HG02840 (cell line): ENCODE measurements around the gene PHAX.
"Not testable (repeated sequence)": the region's sequence is repeated elsewhere in the genome, so short reads cannot be mapped to it uniquely, and the experiment has no call there.

Source experiments
- ATAC-seq: cut with Tn5 transposase; IDR thresholded peaks from one replicate; pipeline ENCODE4 v1.9.1; 2021; ENCODE audit warnings: mild to moderate bottlenecking, moderate library complexity, moderate number of reproducible peaks; ENCODE audit not compliant: unreplicated experiment, low FRiP score

PHAX gene

DNA sequence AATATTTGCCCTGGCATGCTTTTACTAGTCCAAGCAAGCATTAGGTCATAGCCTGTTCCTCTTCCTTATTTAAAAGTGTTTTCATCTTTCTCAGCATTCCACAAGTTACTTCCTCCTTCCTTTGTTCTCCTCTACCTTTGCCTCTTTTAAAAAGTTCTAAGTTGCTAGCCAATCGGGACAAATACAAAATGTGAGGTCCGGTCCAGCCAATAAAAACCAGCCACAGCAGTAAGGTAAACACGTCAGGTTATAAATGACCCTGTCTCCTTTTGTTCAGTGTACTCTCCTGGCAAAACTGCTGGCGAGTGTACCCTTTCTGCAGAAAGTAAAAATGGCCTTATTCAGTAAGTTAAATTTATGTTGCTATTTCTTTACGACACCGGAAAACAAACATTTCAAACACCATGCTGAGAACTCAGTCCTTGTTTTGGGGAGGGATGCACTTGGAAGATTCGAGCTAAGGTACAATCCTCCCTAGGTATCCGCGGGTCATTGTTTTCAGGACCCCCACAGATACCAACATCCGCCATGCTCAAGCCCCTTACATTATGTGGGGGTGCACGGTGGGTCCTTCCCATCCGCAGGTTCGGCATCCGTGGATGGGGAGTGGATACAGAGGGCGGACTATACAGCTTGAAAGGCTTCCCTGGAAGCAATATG lies 646 bp upstream of the PHAX start:
- not testable (repeated sequence) for ATAC-seq

DNA sequence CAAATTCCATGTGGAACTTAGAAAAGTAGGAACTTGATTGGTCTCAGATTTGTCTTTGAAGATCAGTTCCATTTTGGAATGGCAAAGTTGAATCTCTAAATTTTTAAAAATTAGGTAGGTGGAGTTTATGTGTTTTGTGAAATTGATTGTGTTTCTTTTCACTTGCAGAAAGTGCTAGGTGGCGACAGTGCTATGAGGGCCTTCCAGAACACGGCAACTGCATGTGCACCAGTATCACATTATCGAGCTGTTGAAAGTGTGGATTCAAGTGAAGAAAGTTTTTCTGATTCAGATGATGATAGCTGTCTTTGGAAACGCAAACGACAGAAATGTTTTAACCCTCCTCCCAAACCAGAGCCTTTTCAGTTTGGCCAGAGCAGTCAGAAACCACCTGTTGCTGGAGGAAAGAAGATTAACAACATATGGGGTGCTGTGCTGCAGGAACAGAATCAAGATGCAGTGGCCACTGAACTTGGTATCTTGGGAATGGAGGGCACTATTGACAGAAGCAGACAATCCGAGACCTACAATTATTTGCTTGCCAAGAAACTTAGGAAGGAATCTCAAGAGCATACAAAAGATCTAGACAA lies 2.8 kb downstream of the PHAX start:
- ATAC-seq: no peak

DNA sequence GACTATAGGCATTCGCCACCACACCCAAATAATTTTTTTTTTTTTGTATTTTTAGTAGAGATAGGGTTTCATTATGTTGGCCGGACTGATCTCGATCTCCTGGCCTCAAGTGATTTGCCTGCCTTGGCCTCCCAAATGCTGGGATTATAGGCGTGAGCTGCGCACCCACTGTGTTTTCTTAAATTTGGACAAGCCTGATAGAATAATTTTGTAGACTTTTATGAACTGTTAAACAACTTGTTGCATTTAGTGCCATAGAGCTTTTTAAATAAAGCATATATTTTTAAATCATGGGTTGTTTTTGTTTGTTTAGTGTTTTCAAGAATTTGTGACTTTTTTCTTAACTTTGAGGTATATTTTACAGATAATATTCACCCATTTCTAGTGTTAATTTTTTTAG lies 4.8 kb downstream of the PHAX start:
- no peak for ATAC-seq

DNA sequence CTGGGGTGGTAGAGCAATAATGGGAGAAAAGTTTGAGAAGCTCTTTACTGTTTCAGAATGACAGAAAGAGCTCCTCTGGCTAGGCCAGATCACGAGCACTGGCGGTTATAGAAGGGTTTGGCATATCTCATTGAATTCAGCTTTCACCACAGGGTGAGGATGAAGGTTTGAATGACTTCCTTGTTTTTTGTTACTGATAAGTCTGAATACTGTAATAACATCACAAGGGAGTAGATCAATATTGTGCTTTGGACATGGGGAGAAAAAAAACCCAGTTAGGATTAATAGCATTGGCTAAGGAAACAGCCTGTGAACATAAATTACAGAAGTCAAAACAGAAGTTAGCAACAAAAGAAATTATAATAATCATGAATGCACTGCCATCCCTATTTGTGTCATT lies 9.4 kb downstream of the PHAX start:
- ATAC-seq: no peak

DNA sequence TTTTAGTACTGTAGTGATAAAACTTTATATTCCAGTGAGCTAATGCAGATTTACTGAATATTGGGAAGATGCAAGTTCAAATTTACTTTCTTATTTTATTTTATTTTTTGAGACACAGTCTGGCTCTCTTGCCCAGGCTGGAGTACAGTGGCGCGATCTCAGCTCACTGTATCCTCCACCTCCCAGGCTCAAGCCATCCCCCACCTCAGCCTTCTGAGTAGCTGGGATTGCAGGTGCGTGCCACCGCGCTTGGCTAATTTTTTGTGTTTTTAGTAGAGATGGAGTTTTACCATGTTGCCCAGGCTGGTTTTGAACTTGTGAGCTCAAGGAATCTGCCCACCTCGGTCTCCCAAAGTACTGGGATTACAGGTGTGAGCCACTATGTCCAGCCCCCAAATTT lies 9.9 kb downstream of the PHAX start:
- ATAC-seq: no peak

DNA sequence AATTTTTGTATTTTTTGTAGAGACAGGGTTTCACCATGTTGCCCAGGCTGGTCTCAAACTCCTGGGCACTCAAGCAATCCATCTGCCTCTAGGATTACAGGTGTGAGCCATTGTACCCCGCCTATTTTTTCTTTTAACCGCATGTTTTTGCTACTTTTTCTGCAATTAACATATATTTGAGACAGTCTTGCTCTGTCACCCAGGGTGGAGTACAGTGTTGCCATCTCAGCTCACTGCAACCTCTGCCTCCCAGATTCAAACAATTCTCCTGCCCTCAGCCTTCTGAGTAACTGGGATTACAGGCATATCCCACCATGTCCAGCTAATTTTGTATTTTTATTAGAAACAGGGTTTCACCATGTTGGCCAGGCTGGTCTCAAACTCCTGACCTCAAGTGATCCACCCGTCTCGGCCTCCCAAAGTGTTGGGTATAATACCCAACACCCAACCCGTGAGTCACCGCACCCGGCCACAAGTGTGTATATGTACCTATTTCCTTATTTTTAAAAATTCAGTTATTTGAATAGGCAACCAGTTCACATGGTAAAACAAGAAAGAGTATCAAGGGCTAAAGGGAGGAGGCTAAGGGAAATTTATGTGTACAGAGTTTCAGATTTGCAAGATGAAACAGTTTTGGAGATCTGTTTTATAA lies 13.3 kb downstream of the PHAX start:
- ATAC-seq: no peak

DNA sequence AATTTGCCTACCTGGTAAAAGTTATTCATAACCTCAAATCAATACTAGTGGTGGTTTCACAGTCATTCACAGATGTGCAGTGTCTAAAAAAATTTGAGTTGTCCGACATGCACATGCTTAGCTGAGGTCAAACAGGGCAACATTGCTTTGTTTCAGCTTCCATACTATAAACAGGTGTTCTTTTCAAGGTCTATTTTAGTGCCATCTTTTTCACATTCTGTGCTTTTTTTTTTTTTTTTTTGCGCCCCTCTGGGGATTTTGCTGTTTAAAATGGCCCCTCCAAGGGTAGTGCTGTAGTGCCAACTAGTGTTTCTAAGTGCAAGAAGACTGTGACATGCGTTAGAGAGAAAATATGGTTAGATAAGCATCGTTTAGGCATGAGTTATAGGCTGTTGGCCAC lies 14.5 kb downstream of the PHAX start:
- ATAC-seq: peak; percentile 91

DNA sequence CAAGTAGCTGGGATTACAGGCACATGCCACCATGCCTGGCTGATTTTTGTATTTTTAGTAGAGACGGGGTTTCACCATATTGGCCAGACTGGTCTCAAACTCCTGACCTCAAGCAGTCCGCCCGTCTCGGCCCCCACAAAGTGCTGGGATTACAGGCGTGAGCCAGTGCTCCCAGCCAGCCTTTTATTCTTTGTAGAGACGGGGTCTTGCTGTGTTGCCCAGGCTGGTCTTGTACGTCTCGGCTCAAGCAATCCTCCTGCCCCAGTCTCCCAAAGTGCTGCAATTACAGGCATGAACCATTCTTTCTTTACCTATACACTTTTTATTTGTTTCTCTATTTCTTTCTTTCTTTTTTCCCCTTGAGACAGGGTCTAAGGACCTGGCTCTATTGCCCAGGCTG lies 16.9 kb downstream of the PHAX start:
- ATAC-seq: not testable (repeated sequence)

DNA sequence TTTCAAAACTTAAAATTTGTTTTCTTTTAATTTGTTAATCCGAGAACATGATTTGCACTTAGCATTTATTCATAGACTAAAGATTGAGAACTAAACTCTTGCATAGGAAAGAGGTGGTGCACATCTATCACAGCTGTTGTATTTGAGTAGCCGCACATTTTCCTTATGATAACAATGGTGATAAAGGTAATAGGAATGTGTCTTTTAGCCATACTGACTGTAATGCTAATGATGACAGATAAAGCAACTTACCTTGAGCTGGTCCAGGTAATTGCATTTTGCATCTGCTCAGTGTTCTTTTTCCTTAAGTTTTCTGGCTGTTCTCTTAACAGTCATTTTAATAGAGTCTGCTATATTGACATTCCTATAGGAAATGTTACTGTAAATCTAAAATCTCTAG lies 19.0 kb downstream of the PHAX start:
- ATAC-seq: no peak

DNA sequence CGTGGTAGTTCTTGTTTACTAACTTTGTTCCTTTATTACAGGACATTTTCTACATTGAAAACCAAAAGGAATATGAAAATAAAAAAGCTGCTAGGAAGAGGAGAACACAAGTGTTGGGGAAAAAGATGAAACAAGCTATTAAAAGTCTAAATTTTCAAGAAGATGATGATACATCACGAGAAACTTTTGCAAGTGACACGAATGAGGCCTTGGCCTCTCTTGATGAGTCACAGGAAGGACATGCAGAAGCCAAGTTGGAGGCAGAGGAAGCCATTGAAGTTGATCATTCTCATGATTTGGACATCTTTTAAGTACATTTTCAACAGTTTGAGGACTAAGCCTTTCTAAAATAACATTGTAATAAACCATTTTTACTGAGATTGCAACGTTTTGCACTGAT lies 23.8 kb downstream of the PHAX start:
- no peak for ATAC-seq

DNA sequence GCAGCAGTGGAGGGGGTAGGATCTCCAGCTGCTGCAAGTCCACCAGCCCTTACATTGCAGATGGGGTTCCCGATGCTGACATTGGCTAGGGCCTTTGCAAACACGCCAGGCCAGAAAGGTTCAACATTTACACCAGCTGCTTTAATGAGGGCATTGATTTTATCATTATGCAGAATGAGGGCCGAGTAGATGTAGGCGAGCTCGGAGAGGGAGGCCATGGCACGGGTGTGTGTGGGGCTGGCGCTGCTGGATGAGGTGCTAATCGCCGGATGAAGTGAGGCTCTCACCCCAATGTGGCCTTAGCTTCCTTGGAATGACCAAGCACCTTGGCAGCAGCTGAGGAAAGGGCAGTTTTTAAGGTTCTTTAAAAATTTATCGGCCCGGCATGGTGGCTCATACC lies 27.4 kb downstream of the PHAX start:
- no peak for ATAC-seq

DNA sequence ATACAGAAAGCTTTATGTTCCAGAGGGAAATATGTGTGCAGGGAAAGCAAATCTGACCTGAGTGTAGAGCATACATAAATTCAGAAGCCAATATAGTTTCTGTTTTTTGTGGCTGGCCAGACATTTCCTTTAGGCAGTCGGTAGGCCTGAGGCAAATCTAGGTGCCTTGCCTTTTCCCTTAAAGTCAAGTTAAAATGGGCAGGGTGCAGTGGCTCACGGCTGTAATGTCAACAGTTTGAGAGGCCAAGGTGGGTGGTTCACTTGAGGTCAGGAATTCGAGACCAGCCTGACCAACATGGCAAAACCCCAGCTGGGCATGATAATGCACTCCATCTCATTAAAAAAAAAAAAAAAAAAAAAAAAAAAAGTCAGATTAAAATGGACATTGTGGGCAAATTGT lies 31.2 kb downstream of the PHAX start:
- ATAC-seq: no peak

DNA sequence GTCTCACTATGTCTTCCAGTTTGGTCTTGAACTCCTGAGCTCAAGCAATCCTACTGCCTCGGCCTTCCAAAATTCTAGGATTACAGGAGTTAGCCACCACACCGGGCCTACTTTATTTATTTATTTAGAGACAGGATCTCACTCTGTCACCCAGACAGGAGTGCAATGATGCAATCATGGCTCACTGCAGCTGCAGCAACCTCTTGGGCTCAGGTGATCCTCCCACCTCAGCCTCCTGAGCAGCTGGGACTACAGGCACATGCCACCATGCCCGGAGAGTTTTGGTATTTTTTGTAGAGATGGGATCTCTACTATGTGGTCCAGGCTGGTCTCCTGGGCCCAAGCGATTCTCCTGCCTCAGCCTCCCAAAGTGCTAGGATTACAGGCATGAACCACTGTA lies 32.8 kb downstream of the PHAX start:
- ATAC-seq: no peak

DNA sequence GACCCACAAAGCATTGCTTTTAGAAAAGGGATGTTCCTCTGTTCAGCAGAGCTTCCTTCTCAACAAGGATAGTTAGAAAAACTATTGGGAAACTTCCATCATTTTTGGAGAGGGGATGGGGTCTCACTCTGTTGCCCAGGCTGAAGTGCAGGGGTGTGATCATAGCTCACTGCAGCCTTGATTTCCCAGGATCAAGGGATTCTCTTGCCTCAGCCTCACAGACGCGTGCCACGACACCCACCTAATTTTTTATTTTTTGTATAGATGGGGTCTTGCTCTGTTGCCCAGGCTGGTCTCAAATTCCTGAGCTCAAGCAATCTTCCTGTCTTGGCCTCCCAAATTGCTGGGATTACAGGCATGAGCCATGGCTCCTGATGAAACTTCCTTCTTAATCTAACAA lies 34.8 kb downstream of the PHAX start:
- ATAC-seq: no peak

DNA sequence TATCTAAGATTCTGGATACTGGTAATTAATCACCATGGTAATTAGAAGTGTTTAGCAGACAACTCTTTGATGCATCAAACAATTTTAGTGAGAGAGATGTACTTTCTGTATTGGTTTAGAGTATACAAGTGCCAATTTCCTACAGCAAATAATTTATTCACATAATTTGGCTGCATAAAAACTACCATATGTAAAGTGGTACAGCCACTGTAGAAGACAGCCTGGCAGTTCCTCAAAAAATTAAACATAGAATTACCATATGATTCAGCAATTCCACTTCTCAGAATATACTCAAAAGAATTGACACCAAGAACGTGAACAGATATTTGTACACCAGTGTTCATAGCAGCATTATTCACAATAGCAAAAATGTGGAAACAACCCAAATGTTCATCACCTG lies 36.2 kb downstream of the PHAX start:
- no peak for ATAC-seq

DNA sequence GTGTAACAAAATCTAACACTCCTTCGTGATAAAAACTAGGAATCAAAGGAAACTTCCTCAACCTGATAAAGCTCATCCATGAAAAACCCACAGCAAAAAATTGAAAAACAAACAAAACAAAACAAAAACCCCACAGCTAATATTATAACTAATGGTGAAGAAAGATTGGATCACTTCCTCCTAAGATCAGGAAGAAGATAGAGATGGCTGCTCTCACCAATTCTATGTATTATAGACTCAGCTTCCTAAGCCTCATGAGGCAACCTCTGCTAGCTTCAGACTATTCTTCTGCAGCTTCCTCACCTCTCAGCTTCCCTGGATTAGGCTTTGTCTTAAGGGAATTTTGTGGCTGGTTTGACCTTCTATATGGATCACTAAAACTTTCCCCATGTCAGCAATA lies 40.1 kb downstream of the PHAX start:
- peak; percentile 45 for ATAC-seq

DNA sequence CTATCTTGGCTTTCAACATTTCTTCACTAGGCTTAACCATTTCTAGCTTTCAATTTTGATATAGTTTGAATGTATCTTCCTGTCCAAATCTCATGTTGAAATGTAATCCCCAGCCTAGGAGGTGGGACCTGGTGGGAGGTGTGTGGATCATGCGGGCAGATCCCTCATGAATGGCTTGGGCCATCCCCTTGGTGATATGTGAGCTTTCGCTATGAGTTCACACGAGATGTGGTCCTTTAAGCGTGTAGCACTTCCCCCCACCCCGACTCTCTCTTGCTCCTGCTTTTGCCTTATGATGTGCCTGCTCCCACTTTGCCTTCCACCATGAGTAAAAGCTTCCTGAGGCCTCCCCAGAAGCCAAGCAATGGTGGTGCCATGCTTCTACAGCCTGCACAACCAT lies 40.6 kb downstream of the PHAX start:
- peak; percentile 85 for ATAC-seq

DNA sequence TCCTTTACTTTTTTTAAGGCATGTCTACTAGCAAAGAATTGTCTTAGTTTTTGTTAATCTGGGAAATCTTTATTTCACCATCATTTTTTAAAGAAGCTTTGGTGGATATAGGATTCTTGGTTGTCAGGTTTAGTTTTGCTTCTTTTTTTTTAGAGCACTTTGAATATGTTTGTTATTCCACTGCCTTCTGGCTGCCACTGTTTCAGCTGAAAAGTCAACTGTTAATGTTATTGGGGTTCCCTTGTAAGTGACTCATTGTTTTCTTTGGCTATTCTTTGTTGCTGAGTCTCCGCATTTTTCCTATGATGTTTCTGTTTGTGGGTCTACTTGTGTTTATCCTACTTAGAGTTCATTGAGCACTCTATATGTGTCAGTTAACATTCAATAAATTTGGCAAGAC lies 44.4 kb downstream of the PHAX start:
- ATAC-seq: no peak

DNA sequence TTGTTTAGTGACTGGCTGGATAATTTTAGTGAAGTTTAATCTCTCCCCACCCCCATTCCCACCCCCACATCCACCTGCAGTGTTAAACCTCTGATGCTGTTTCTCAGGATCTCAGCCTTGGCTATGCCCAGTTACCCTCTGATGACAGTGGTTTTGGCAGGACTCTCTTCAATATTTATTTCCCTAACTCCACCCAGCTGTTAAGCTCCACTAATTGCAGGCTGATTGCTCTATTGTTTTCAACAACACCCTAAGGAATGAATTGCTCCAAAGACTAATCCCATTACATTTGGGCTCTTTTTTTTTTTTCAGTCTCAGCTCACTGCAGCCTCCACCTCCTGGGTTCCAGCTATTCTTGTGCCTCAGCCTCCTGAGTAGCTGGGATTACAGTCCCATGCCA lies 46.3 kb downstream of the PHAX start:
- no peak for ATAC-seq

DNA sequence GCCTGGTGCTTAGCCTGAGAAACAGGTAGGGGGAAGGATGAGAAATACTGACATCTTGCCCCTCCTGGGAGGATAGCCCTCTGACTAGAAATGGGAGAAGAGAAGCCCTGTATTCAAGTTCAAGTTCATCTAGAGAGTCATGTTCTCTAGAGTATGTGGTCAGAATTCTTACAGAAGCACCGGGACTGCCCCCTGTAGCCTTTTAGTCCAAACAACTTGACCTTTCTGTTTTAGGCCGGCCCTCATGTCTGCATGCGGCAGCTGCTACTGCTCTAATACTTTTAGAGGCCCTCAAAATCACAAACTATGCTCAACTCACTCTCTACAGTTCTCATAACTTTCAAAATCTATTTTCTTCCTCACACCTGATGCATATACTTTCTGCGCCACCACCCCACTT lies 47.7 kb downstream of the PHAX start:
- no peak for ATAC-seq

DNA sequence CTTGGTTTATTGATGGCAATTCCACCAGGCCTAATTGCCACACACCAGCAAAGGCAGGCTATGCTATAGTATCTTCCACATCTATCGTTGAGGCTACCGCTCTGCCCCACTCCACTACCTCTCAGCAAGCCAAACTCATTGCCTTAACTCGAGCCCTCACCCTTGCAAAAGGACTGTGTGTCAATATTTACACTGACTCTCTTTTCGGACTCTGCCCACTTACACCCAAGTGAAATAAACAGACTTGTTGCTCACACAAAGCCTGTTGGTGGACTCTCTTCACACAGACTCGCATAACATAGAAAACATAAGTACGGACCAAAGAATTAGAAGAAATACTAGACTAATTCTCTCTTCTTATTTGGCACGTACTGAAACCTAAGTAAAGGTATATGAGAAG lies 48.3 kb downstream of the PHAX start:
- ATAC-seq: not testable (repeated sequence)

DNA sequence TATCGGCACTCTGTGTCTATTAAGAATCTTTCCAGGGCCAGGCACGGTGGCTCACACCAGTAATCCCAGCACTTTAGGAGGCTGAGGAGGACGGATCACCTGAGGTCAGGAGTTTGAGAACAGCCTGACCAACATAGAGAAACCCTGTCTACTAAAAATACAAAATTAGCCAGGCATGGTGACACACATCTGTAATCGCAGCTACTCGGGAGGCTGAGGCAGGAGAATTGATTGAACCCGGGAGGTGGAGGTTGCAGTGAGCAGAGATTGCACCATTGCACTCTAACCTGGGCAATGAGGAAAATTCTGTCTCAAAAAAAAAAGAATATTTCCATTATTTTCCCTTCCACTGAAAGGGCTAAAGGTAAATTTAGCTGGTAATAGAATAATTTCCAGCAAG lies 49.0 kb downstream of the PHAX start:
- not testable (repeated sequence) for ATAC-seq
